RWPE2 (cell line): ENCODE data around the gene AP3B1.

ENCODE experiments used
- ATAC-seq: fragments of 200-7000 bp; cut with Tn5 transposase; 3 replicates; pipeline ENCODE4 v1.9.1; 2021; ENCODE audit warnings: low read depth
- DNase-seq: peaks from one replicate; pipeline ENCODE4 v3.0.0-alpha.2; 2020; ENCODE audit warnings: low spot score
- H3K27ac ChIP-seq: fragments of 450-650 bp; 2 replicates; pipeline ENCODE4 v1.5.1; 2017; ENCODE audit warnings: mild to moderate bottlenecking; ENCODE audit not compliant: poor library complexity, severe bottlenecking
- H3K27me3 ChIP-seq: fragments of 250-450 bp; sonication (Bioruptor Pico); 2 replicates; pipeline ENCODE4 v1.5.1; 2021; ENCODE audit warnings: mild to moderate bottlenecking, moderate library complexity; ENCODE audit not compliant: insufficient read depth, poor library complexity, severe bottlenecking
- H3K36me3 ChIP-seq: fragments of 250-450 bp; sonication (Bioruptor Pico); 2 replicates; pipeline ENCODE4 v1.5.1; 2020; ENCODE audit warnings: low read depth, mild to moderate bottlenecking, moderate library complexity
- H3K4me1 ChIP-seq: fragments of 250-450 bp; sonication (Bioruptor Pico); 2 replicates; pipeline ENCODE4 v1.5.1; 2021; ENCODE audit warnings: mild to moderate bottlenecking, moderate library complexity; ENCODE audit not compliant: insufficient read depth, poor library complexity, severe bottlenecking
- H3K4me3 ChIP-seq: fragments of 250-450 bp; sonication (Bioruptor Pico); 2 replicates; pipeline ENCODE4 v1.5.1; 2021; ENCODE audit warnings: mild to moderate bottlenecking, moderate library complexity; ENCODE audit not compliant: severe bottlenecking
- H3K9me3 ChIP-seq: fragments of 250-450 bp; sonication (Bioruptor Pico); 2 replicates; pipeline ENCODE4 v1.5.1; 2021; ENCODE audit warnings: mild to moderate bottlenecking, moderate library complexity; ENCODE audit not compliant: severe bottlenecking
- CTCF ChIP-seq: fragments of 450-650 bp; IDR thresholded peaks from one replicate; pipeline ENCODE4 v1.5.1; 2017; ENCODE audit warnings: mild to moderate bottlenecking, moderate library complexity; ENCODE audit not compliant: poor library complexity, severe bottlenecking

The AP3B1 gene

GRCh38 chr5:78127875-78128274 lies 166.6 kb downstream of the AP3B1 start:
- Histone ChIP-seq H3K4me1 (no peaks in the 10 kb centered on the region), H3K27me3 (no peaks in the 10 kb centered on the region), H3K9me3 (no peaks in the 10 kb centered on the region), H3K27ac (no peak overlapping the region), H3K4me3 (no peak overlapping the region), H3K36me3 (peaks cover 36% of the 10 kb centered on the region)
- peak; percentile 56 for TF ChIP-seq CTCF
- DNase-seq, result no peak
- no peak for ATAC-seq

- ATAC-seq (no peak), DNase-seq (no peak)
- Histone ChIP-seq H3K27ac (no peak overlapping the region), H3K4me3 (no peak overlapping the region), H3K27me3 (no peaks in the 10 kb centered on the region), H3K36me3 (peaks cover 36% of the 10 kb centered on the region), H3K9me3 (no peaks in the 10 kb centered on the region), H3K4me1 (no peaks in the 10 kb centered on the region)
- TF ChIP-seq CTCF, result no peak
These were observed 168.0 kb downstream of the AP3B1 start for GRCh38 chr5:78126536-78126935.

- Histone ChIP-seq H3K4me3 (no peak overlapping the region), H3K4me1 (no peaks in the 10 kb centered on the region), H3K36me3 (peaks cover 34% of the 10 kb centered on the region), H3K27me3 (no peaks in the 10 kb centered on the region), H3K27ac (no peak overlapping the region), H3K9me3 (no peaks in the 10 kb centered on the region)
- DNase-seq, result no peak
- no peak for TF ChIP-seq CTCF
- no peak for ATAC-seq
These were observed 178.3 kb downstream of the AP3B1 start for GRCh38 chr5:78116167-78116566.

GRCh38 chr5:78113689-78114264 lies 180.7 kb downstream of the AP3B1 start:
- Histone ChIP-seq H3K9me3 (no peaks in the 10 kb centered on the region), H3K36me3 (peaks cover 57% of the 10 kb centered on the region), H3K4me1 (no peaks in the 10 kb centered on the region), H3K27ac (no peak overlapping the region), H3K27me3 (no peaks in the 10 kb centered on the region), H3K4me3 (no peak overlapping the region)
- DNase-seq, result no peak
- no peak for TF ChIP-seq CTCF
- no peak for ATAC-seq

- Histone ChIP-seq H3K9me3 (no peaks in the 10 kb centered on the region), H3K27me3 (no peaks in the 10 kb centered on the region), H3K4me1 (no peaks in the 10 kb centered on the region), H3K4me3 (no peak overlapping the region), H3K36me3 (peaks cover 61% of the 10 kb centered on the region), H3K27ac (no peak overlapping the region)
- DNase-seq (no peak), ATAC-seq (no peak)
- no peak for TF ChIP-seq CTCF
These were observed 181.6 kb downstream of the AP3B1 start for GRCh38 chr5:78112931-78113330.
